GM18907 (cell line): Measurements from ENCODE around the gene GNMT.

Experiments
- ATAC-seq: cut with Tn5 transposase; IDR thresholded peaks from one replicate; pipeline ENCODE4 v1.9.1; 2021; ENCODE audit warnings: mild to moderate bottlenecking, moderate library complexity; ENCODE audit not compliant: unreplicated experiment

The GNMT gene

DNA sequence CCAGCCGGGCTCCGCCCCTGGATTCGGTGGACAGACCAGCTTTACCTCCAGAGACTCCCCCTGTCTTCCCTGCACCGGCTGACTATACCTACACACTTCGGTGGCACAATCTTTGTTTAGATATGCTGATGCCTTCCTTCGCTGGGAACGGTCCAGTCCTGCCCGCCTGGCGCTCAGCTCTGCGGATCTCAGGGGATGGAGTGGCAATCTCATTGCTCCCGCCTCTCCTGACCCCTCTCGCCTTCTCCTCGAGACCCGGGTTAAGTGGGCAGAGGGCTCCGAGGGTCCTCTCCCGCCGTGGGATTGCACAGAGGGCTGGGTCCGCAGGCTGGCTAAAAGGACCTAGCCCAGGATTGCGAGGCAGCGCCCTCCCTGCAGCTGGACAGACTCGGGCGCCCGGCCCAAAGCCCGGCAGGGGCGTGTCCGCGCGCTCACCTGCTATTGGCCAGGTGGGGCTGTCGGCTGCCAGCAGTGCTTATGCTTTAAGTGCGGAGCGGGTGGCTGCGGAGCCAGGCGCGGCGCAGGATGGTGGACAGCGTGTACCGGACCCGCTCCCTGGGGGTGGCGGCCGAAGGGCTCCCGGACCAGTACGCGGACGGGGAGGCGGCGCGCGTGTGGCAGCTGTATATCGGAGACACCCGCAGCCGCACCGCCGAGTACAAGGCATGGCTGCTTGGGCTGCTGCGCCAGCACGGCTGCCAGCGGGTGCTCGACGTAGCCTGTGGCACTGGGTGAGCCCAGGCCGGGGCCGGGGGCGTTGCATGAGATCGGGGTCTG is at the start of gene GNMT:
Gene GNMT (plus strand): TSS at position 512 of the 777 bp plus-strand sequence. CDS start 14 bp downstream, at position 526.
- no peak for ATAC-seq

DNA sequence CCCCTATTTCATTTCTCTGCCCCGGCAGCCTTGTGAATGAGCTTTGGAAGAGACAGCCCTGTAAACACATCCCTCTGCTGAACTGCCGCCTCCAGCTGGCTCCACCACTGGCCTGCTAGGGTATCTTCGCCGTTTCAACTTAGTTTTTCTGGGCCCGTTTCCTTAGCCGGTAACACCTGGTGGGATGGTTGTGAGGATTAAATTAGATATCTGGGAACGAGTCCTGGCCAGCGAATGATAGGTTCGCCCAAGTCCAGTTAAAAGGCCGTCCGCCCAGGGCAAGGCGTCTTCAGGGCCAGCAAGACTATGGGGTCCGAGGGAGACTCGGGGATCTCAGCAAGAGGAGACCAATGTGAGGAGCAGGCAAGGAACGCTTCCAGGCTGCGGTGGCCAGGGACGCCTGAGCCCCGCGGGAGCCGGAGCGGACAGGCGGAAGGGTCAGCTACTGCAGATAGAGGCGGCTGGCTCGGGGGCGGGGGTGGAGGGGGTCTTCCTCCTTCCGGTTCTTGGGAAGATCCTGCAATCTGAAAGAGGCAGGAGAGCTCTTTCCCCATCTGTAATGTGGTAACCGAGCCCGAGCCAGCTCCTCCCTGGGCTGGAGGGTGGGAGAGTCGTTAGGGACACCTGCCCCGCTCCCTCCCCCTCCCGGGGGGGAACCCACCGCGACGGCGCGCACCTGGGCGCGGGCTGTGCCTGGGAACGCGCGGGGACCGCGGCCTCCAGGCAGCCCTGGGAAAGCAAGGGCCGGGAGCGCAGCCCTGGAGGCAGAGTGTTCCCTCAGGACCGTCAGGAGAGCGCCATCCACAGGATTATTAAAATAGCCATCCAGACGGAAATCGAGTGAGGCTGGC is 49.2 kb upstream of the GNMT start:
- ATAC-seq = no peak

GRCh38 chr6:42914546-42914945 is 46.0 kb upstream of the GNMT start:
- ATAC-seq = no peak

DNA sequence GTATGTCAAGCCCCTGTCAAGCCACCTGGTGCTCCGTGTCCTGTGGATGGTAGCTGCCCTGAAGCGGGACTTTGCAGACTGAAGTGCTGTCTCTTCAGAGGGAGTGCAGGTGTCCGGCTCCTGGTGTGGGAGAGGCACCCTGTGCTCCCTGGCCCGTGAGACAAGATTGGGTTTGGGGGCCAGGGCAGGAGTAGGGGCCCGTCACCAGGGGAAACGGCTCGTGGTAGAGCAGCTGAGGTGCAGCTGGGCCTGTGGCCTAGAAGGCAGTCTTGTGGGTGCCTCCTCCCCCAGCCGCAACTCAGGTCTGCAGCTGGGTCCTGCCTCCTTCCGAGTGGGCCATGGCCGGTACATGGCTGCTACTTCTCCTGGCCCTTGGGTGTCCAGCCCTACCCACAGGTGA is 44.8 kb upstream of the GNMT start, which contains the start of gene PTCRA:
Gene PTCRA (plus strand): TSS at position 322 of the 400 bp plus-strand sequence. CDS start 17 bp downstream, at position 339.
- no peak for ATAC-seq

DNA sequence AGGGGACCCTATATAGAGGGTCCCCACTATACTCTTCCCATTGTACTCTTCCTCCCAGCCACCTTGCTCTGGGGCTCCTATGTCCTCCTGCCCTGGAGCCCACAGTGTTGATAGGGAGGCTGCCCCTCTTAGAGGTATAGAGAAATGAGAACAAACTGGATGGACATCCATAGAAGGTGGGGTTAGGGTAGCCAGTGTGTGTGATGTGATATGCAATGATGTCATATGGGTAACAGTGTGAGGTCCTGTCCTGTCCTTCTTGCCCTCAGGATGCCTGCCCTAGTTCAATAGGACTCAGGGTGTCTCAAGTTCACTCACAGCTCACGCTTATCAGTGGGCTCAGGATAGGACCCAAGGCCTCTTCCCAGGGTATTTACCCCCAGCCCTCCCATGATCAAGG is 44.3 kb upstream of the GNMT start:
- no peak for ATAC-seq

GRCh38 chr6:42921801-42922200 is 38.8 kb upstream of the GNMT start:
- no peak for ATAC-seq

GRCh38 chr6:42923666-42924065 is 36.9 kb upstream of the GNMT start:
- ATAC-seq = no peak

DNA sequence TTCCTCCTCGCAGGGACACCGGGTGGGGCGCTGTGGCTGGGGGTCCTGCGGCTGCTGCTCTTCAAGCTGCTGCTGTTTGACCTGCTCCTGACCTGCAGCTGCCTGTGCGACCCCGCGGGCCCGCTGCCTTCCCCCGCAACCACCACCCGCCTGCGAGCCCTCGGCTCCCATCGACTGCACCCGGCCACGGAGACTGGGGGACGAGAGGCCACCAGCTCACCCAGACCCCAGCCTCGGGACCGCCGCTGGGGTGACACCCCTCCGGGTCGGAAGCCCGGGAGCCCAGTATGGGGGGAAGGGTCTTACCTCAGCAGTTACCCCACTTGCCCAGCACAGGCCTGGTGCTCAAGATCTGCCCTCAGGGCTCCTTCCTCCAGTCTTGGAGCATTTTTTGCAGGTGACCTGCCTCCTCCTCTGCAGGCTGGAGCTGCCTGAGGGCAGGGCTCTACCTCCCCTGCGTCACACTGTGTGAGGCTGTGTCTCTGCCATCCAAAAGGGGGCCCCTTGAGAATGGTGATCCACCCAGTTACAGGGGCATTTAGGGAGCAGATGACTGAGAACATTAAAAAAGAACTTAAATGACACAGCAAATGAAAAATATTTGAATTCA is 35.2 kb upstream of the GNMT start:
- ATAC-seq = no peak

- peak; percentile 78 for ATAC-seq
These were observed 31.4 kb upstream of the GNMT start, which contains the start of gene CNPY3 for GRCh38 chr6:42928986-42929820. Gene CNPY3, plus strand, starts transcription at chr6:42929480. Its CDS starts 91 bp downstream, at chr6:42929571.

- ATAC-seq = peak; percentile 55
These were observed 30.7 kb upstream of the GNMT start for GRCh38 chr6:42929821-42930360.

DNA sequence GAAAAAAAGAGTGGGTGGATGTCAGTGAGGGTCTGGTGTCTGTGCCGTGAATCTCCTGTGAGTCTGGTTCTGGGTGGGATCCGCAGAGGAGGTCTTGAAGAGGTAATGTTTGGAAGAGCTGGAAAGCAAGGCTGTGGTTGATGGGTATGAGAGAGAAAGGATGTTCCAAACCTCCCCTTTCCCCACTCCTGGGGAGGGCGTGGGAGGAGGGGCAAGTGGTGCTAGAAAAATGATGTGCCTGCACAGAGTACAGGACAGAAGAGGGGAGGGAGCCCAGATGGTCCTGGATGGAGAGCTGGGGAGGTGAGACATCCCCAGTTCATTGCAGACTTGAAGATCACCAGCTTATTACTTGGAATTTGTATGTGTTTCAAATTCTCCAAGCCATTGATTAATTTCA is 28.1 kb upstream of the GNMT start:
- ATAC-seq = no peak

- no peak for ATAC-seq
These were observed 27.3 kb upstream of the GNMT start for GRCh38 chr6:42933205-42933604.

DNA sequence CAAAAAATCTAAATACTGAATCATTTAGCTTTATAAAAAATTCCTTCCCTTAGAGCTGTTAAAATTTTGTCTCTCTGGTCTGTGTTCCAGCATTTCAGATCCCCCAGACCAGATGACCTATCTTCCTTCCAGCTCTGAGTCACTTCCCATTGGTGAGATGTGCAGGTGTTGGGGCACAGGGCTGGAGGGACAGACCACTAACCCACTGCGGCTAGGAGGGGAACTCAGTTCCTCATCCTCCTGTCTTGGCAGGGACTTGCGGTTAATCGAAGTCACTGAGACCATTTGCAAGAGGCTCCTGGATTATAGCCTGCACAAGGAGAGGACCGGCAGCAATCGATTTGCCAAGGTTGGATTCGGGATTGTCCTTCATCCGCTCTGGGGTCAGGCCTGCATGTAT is 25.2 kb upstream of the GNMT start:
- ATAC-seq = no peak

GRCh38 chr6:42936398-42936797 is 24.2 kb upstream of the GNMT start:
- no peak for ATAC-seq

DNA sequence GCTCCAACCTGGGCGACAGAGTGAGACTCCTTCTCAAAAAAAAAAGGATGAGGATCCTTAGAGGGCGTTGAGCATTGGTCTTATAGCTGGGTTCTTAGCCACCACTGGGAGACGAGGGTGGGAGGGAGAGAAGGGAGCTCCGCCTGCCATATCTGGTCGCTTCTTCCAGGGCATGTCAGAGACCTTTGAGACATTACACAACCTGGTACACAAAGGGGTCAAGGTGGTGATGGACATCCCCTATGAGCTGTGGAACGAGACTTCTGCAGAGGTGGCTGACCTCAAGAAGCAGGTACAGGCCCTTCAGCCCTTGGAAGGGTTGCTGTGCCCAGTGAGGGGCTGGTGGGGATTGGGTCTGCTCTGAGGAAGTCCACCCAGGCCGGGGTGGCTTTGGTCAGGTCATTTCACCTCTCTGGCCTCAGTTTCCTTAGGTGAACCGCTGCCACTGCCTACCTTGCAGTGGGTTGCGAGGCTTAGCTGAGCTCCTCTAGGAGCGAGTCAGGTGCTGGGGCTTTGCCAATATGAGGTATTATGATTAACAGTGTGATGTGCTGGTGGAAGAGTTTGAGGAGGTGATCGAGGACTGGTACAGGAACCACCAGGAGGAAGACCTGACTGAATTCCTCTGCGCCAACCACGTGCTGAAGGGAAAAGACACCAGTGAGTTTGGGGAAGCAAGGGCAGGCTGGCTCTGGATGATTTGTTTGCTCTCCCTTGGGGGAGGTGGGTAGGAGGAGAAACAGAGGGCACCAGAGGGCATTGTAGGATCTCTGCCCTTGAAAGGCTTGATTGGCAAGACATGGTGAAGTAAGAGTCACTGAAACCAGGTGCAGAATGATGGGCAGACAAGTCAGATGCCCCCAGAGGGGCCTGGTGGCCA is 22.8 kb upstream of the GNMT start:
- ATAC-seq = no peak

GRCh38 chr6:42938428-42938796 is 22.1 kb upstream of the GNMT start:
- ATAC-seq = no peak

DNA sequence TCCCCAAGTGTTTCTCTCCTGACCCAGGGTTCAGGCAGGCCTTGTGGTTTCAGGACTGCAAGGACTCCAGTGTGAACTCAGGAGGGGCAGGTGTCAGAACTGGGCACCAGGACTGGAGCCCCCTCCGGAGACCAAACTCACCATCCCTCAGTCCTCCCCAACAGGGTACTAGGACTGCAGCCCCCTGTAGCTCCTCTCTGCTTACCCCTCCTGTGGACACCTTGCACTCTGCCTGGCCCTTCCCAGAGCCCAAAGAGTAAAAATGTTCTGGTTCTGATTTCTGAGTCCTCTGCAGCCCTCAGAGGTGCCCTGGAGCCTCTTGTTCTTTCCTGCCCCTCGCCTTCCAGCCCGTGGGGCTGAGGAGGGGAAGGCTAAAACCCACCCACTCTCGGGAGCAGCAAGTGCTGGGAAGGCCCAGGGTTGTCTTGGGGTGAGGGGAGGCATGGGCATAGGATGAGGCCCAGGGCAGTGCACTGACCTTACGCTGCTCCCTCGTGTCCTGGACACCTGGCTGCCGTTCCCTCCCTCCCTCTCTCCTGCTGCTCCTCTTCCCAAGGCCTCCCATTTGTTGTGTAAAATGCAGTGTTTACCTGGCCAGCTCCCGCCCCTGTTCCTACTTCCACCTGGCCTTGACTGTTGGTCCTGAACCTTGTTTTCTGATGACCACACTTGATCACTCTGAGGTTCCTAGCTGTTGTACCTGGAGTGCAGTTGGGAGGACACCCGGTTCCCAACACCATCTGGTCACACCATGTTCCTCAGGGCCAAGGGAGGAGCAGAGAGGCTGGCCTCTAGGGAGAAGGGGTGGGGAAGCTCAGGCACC is 21.4 kb upstream of the GNMT start:
- no peak for ATAC-seq

DNA sequence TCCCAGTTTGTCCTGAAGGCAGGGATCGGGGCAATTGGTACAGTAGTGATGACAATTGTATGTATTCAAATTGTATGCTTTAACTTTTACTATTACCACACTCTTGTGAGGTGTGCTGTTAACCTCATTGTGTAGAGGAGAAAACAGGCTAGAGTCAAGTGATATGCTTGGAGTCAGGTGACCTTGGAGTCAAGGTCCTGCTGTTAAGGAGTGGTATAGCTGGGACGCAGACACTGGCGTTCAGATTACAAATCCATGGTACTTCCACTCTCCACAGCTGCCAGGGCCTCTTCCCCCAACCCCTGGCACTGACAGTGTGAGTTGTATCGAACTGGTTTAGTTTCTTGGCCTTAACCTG is 20.8 kb upstream of the GNMT start:
- no peak for ATAC-seq
